Testis (tissue), 2 donors: ENCODE data around the gene PEX11A.

Experiments
- CTCF ChIP-seq, 3 experiments: fragments of 450-650 bp in 2 of 3; fragments of 200-600 bp in 1 of 3; sonication (generic) in 1 of 3; IDR thresholded peaks; one replicate each; pipeline ENCODE4 v1.5.1; 2016 to 2019; ENCODE audit warnings: antibody characterized with exemption in 3 of 3, mild to moderate bottlenecking in 2 of 3, moderate library complexity in 1 of 3
- POLR2A ChIP-seq: fragments of 450-650 bp; IDR thresholded peaks from one replicate; pipeline ENCODE4 v1.6.1; 2017; ENCODE audit warnings: antibody characterized with exemption, mild to moderate bottlenecking, moderate library complexity

DNA sequence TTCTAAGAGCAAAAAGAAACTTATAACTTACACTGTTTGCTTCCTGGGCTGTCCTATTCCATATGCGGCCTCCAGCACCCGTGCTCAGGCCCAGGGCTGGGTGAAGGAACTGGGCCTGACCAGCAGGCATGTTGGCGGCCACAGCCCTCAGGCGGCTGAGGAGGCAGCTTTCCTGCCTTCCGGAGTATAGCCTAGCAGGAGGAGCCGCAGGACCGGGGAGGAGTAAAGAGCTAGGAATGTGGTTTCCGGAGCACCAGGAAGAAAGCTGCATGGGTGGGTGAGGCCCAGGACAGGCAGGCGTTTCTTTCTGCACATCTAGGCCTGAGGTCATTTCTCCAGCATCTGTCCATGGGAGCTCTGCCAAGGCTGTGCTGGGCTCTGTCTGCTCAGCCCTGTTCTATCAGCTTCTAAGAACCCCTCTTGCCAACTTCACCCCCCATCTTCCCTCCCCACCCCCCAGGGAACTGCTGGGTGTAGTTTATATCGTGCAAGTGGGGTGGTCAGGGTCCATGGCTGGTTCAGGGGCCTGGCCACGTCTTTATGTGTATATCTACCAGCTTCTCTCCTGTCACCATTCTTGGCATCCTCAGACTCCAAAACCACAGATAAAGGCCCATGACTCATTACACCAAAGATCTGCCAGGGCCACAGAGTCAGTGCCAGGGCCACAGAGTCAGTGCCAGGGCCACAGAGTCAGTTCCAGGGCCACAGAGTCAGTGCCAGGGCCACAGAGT lies 27.5 kb downstream of the PEX11A start:
- TF ChIP-seq CTCF (IDR thresholded peaks at IDR 0.05), result no peak
- no peak for TF ChIP-seq POLR2A
